ENCODE data around the gene E2F8. TPM values are rescaled to one million over a fixed set of nuclear protein-coding genes. Genes with fewer than 3 reads are reported as not detected.

The E2F8 gene
- total RNA-seq, 2 donors from 2014 or later, result 1.7 to 2.2 TPM

GRCh38 chr11:19225581-19225980 lies 15.2 kb downstream of the E2F8 start:
- no peaks in the 10 kb centered on the region for H3K9me3 ChIP-seq
- TF ChIP-seq, protein P1, sequence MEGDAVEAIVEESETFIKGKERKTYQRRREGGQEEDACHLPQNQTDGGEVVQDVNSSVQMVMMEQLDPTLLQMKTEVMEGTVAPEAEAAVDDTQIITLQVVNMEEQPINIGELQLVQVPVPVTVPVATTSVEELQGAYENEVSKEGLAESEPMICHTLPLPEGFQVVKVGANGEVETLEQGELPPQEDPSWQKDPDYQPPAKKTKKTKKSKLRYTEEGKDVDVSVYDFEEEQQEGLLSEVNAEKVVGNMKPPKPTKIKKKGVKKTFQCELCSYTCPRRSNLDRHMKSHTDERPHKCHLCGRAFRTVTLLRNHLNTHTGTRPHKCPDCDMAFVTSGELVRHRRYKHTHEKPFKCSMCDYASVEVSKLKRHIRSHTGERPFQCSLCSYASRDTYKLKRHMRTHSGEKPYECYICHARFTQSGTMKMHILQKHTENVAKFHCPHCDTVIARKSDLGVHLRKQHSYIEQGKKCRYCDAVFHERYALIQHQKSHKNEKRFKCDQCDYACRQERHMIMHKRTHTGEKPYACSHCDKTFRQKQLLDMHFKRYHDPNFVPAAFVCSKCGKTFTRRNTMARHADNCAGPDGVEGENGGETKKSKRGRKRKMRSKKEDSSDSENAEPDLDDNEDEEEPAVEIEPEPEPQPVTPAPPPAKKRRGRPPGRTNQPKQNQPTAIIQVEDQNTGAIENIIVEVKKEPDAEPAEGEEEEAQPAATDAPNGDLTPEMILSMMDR (IDR thresholded peaks at IDR 0.05), result no peak
- DNase-seq (ENCODE audit: low spot score), result no peak
- H3K27ac ChIP-seq, result peak overlapping the region; percentile 49 to 52
- peaks cover 0 to 16% of the 10 kb centered on the region in 2 donors for H3K4me1 ChIP-seq
- no peaks in the 10 kb centered on the region for H3K27me3 ChIP-seq
- H3K36me3 ChIP-seq, result no peaks in the 10 kb centered on the region
- H3K4me3 ChIP-seq, result no peak overlapping the region

- no peaks in the 10 kb centered on the region for H3K9me3 ChIP-seq
- TF ChIP-seq, protein P1 (IDR thresholded peaks at IDR 0.05), result no peak
- H3K36me3 ChIP-seq, result no peaks in the 10 kb centered on the region
- peaks cover 0 to 16% of the 10 kb centered on the region in 2 donors for H3K4me1 ChIP-seq
- H3K27ac ChIP-seq, result peak overlapping the region; percentile 49 to 52
- H3K4me3 ChIP-seq, result no peak overlapping the region
- DNase-seq (ENCODE audit: low spot score), result no peak
- no peaks in the 10 kb centered on the region for H3K27me3 ChIP-seq
Measured at GRCh38 chr11:19225123-19225522, 15.6 kb downstream of the E2F8 start.

DNA sequence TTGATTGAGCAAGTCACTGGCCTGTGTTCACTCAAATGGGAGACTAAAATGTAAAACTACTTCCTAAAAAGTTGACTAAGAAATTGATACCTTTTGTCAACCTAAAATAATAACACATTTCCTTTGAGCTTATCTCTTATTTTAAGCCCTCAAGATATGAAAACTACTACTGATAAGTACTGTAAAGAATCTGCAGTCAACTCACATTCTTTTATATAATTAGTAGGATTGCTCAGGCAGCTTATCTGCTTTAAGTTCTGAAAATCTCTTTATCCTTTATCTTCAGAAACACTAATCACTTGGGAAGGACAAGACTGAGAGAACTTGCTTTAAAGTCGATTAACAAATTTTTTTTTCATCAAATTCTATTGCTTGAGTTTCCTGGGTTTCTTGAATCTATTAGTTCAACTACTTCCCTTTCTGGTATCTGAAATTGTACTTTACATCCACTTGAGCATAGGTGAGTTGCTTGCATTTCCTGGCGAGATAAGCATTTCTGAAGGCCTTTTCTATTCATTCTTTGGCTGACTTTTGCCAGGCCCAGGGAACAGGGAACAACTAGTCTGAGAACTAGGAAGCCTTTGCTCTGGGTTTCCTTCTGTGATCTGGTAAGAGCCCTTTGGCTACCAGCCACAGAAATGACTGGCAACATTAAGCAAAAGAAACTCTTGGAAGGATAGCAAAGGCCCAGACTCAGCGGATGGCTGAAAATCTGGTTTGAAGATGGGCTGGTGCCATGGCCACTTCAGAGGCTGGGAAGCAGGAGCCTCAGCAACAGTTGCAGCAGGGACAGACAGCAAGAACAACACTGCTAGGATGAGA lies 19.6 kb downstream of the E2F8 start:
- TF ChIP-seq, protein P1 (IDR thresholded peaks at IDR 0.05), result no peak
- Histone ChIP-seq H3K4me3 (no peak overlapping the region), H3K9me3 (no peaks in the 10 kb centered on the region), H3K4me1 (peaks cover 0 to 36% of the 10 kb centered on the region in 2 donors), H3K36me3 (no peaks in the 10 kb centered on the region), H3K27me3 (no peaks in the 10 kb centered on the region), H3K27ac (peak overlapping the region; percentile 37 to 68)
- DNase-seq (ENCODE audit: low spot score), result no peak

- DNase-seq (ENCODE audit: low spot score), result no peak
- no peak overlapping the region for H3K4me3 ChIP-seq
Measured at GRCh38 chr11:19218786-19219460, 21.8 kb downstream of the E2F8 start.

GRCh38 chr11:19218216-19218615 lies 22.5 kb downstream of the E2F8 start:
- Histone ChIP-seq H3K36me3 (no peaks in the 10 kb centered on the region), H3K27ac (peak overlapping the region; percentile 71 to 82), H3K9me3 (no peaks in the 10 kb centered on the region), H3K4me3 (no peak overlapping the region), H3K4me1 (peaks cover 0 to 28% of the 10 kb centered on the region in 2 donors), H3K27me3 (no peaks in the 10 kb centered on the region)
- TF ChIP-seq, protein P1 (IDR thresholded peaks at IDR 0.05), result no peak
- no peak for DNase-seq (ENCODE audit: low spot score)

More at GRCh38 chr11:19218786-19219460, 21.8 kb downstream of the E2F8 start:
- Histone ChIP-seq H3K4me1 (peaks cover 0 to 28% of the 10 kb centered on the region in 2 donors), H3K9me3 (no peaks in the 10 kb centered on the region), H3K27ac (peak overlapping the region; percentile 71 to 82), H3K36me3 (no peaks in the 10 kb centered on the region), H3K27me3 (no peaks in the 10 kb centered on the region)
- TF ChIP-seq, protein P1 (IDR thresholded peaks at IDR 0.05), result no peak
